ENCODE results near the gene APLF. TPM values are rescaled to one million over a fixed set of nuclear protein-coding genes. Genes with fewer than 3 reads are reported as not detected.

APLF gene
- total RNA-seq, 1 experiment from 2014 or later, result 2.4 TPM

DNA sequence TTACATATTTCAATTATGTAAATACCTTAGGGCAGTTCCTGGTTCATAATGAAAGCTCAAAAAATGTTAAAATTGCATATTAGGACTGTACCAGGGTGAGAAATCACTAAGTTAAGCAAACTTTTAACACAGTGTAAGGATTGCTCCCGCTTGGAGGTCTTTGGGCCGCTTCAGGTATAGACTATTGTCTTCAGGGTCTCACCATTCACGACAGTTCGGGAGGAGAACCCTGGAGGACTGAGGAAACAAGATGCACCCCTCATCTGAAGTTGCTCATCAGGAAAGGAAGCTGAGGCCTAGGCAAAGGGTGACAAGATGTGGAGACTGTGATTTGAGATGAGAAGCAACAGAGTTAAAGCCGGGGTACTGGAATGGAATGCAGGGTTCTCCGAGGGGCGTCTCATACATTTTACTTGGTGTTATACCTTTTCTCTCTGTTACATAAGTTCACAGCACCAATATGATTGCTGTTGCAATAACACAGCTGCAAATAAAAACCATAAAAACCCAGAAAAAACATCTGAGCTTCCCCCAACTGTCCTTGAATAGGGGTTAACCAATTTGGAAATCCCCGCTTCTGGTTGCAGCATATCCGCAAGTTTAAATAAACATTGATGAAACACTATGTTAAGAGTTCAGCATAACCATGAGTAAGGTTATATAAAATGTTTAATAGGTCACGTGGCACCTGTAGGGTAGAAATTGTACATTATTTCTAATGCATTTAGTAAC is 40.4 kb upstream of the APLF start:
- Histone ChIP-seq H3K79me2 (ENCODE audit: low read length) (no peaks in the 10 kb centered on the region), H2AFZ (ENCODE audit: low read length) (no peak overlapping the region), H3F3A (ENCODE audit: low read length, unreplicated experiment) (no peaks in the 10 kb centered on the region), H3K4me1 (ENCODE audit: insufficient read depth, low read length) (peaks cover 13% of the 10 kb centered on the region), H4K20me1 (ENCODE audit: low read length) (no peaks in the 10 kb centered on the region), H3K9ac (ENCODE audit: low read length) (no peak overlapping the region), H3K27ac (ENCODE audit: low read length) (no peak overlapping the region), H3K4me2 (ENCODE audit: low read length) (peak overlapping the region; percentile 14; the same call in 1 of the 2 replicates), H3K4me3 (ENCODE audit: low read length) (no peak overlapping the region), H3K36me3 (ENCODE audit: low read depth, low read length) (no peaks in the 10 kb centered on the region), H3K9me2 (replicated peaks; ENCODE audit: low read length) (no peaks in the 10 kb centered on the region), H3K27me3 (ENCODE audit: low read length) (no peaks in the 10 kb centered on the region), H3K9me3 (ENCODE audit: low read length) (no peaks in the 10 kb centered on the region)
- TF ChIP-seq CTCF (conservative IDR thresholded peaks at IDR 0.05; ENCODE audit: low read depth, low read length) (no peak), EZH2 (IDR thresholded peaks at IDR 0.05; ENCODE audit: low read length, unreplicated experiment) (no peak), EZH2phosphoT487 (IDR thresholded peaks at IDR 0.05; ENCODE audit: borderline replicate concordance, low read length) (no peak)
- ChIA-PET CTCF (no interaction called here), POLR2A (ENCODE audit: unreplicated experiment) (no interaction called here)
- intact Hi-C loops (cut with micrococcal nuclease), result no loop called here
- BruUV-seq (replicated peaks), result TSS peak; percentile 71
- ATAC-seq (peak; percentile 75), DNase-seq (peak; percentile 63)

- no peaks in the 10 kb centered on the region for H3K36me3 ChIP-seq (ENCODE audit: low read depth, low read length)
- H3K79me2 ChIP-seq (ENCODE audit: low read length), result no peaks in the 10 kb centered on the region
- H3F3A ChIP-seq (ENCODE audit: low read length, unreplicated experiment), result no peaks in the 10 kb centered on the region
- no peak for ATAC-seq
- intact Hi-C loops (cut with micrococcal nuclease), result no loop called here
- H3K27me3 ChIP-seq (ENCODE audit: low read length), result no peaks in the 10 kb centered on the region
- H3K27ac ChIP-seq (ENCODE audit: low read length), result no peak overlapping the region
- H3K9me3 ChIP-seq (ENCODE audit: low read length), result no peaks in the 10 kb centered on the region
- ChIA-PET CTCF (no interaction called here), POLR2A (ENCODE audit: unreplicated experiment) (no interaction called here)
- H2AFZ ChIP-seq (ENCODE audit: low read length), result no peak overlapping the region
- no peak for DNase-seq
- H4K20me1 ChIP-seq (ENCODE audit: low read length), result no peaks in the 10 kb centered on the region
- TF ChIP-seq EZH2 (IDR thresholded peaks at IDR 0.05; ENCODE audit: low read length, unreplicated experiment) (no peak), EZH2phosphoT487 (IDR thresholded peaks at IDR 0.05; ENCODE audit: borderline replicate concordance, low read length) (no peak), CTCF (conservative IDR thresholded peaks at IDR 0.05; ENCODE audit: low read depth, low read length) (no peak)
- H3K9ac ChIP-seq (ENCODE audit: low read length), result no peak overlapping the region
- no peak overlapping the region for H3K4me2 ChIP-seq (ENCODE audit: low read length)
- peaks cover 13% of the 10 kb centered on the region for H3K4me1 ChIP-seq (ENCODE audit: insufficient read depth, low read length)
- H3K9me2 ChIP-seq (replicated peaks; ENCODE audit: low read length), result no peaks in the 10 kb centered on the region
- H3K4me3 ChIP-seq (ENCODE audit: low read length), result no peak overlapping the region
- no TSS peak for BruUV-seq (replicated peaks)
Measured at GRCh38 chr2:68428126-68428525, 39.3 kb upstream of the APLF start.

DNA sequence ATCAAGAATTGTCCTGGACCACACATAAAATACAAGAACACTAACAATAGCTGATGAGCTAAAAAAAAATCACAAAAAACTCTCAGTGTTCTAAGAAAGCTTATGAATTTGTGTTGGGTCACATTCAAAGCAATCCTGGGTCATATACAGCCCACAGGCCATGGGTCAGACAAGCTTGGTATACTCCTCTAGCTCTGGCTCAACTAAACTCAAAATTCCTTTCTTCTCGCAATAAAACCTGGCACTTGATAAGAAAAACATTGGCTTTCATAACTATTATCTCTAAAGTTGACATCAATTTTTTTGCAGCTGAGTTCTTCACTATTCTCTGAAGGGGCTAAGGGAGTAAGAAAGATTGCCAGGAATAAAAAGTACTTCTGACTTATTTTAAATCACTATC is 38.6 kb upstream of the APLF start:
- H3K9me3 ChIP-seq (ENCODE audit: low read length), result no peaks in the 10 kb centered on the region
- POLR2A ChIA-PET (ENCODE audit: unreplicated experiment), result no interaction called here
- H3K4me1 ChIP-seq (ENCODE audit: insufficient read depth, low read length), result peaks cover 13% of the 10 kb centered on the region
- no peak for DNase-seq
- CTCF ChIA-PET, result no interaction called here
- H4K20me1 ChIP-seq (ENCODE audit: low read length), result no peaks in the 10 kb centered on the region
- H3K9ac ChIP-seq (ENCODE audit: low read length), result no peak overlapping the region
- no peaks in the 10 kb centered on the region for H3K27me3 ChIP-seq (ENCODE audit: low read length)
- no peak overlapping the region for H2AFZ ChIP-seq (ENCODE audit: low read length)
- H3K4me2 ChIP-seq (ENCODE audit: low read length), result no peak overlapping the region
- intact Hi-C loops (cut with micrococcal nuclease), result no loop called here
- H3K79me2 ChIP-seq (ENCODE audit: low read length), result no peaks in the 10 kb centered on the region
- no peak for TF ChIP-seq EZH2phosphoT487 (IDR thresholded peaks at IDR 0.05; ENCODE audit: borderline replicate concordance, low read length)
- H3K27ac ChIP-seq (ENCODE audit: low read length), result no peak overlapping the region
- no TSS peak for BruUV-seq (replicated peaks)
- H3K9me2 ChIP-seq (replicated peaks; ENCODE audit: low read length), result no peaks in the 10 kb centered on the region
- H3K36me3 ChIP-seq (ENCODE audit: low read depth, low read length), result no peaks in the 10 kb centered on the region
- no peak overlapping the region for H3K4me3 ChIP-seq (ENCODE audit: low read length)
- H3F3A ChIP-seq (ENCODE audit: low read length, unreplicated experiment), result no peaks in the 10 kb centered on the region
- ATAC-seq, result no peak
